Suprapubic skin (tissue), 3 donors: ENCODE measurements around the gene HNMT.

ENCODE experiments used
- EP300 ChIP-seq: sonication (generic); formaldehyde crosslinking; IDR thresholded peaks from one replicate; pipeline ENCODE4 v1.6.1; 2017; ENCODE audit warnings: antibody characterized with exemption
- POLR2A ChIP-seq, 2 donors: fragments of 450-650 bp; IDR thresholded peaks; one replicate each; pipeline ENCODE4 v1.6.1; 2017; ENCODE audit warnings: antibody characterized with exemption in 2 of 2, mild to moderate bottlenecking in 2 of 2, moderate library complexity in 2 of 2
- TF ChIP-seq, protein P1 (sequence below), 2 donors: fragments of 200-600 bp in 1 of 2; fragments of 450-650 bp in 1 of 2; sonication (generic) in 1 of 2; IDR thresholded peaks; one replicate each; pipeline ENCODE4 v1.5.1; 2016 to 2019; ENCODE audit warnings: antibody characterized with exemption in 2 of 2, mild to moderate bottlenecking in 1 of 2, moderate library complexity in 1 of 2

GRCh38 chr2:138059487-138060300 is 95.4 kb downstream of the HNMT start:
- TF ChIP-seq, protein P1, sequence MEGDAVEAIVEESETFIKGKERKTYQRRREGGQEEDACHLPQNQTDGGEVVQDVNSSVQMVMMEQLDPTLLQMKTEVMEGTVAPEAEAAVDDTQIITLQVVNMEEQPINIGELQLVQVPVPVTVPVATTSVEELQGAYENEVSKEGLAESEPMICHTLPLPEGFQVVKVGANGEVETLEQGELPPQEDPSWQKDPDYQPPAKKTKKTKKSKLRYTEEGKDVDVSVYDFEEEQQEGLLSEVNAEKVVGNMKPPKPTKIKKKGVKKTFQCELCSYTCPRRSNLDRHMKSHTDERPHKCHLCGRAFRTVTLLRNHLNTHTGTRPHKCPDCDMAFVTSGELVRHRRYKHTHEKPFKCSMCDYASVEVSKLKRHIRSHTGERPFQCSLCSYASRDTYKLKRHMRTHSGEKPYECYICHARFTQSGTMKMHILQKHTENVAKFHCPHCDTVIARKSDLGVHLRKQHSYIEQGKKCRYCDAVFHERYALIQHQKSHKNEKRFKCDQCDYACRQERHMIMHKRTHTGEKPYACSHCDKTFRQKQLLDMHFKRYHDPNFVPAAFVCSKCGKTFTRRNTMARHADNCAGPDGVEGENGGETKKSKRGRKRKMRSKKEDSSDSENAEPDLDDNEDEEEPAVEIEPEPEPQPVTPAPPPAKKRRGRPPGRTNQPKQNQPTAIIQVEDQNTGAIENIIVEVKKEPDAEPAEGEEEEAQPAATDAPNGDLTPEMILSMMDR (IDR thresholded peaks at IDR 0.05), result no peak
- TF ChIP-seq POLR2A (IDR thresholded peaks at IDR 0.05), result no peak
- no peak for TF ChIP-seq EP300
